Neuronal stem cell (in vitro differentiated cells): ENCODE results near the gene MYOT.
A peak's percentile ranks its signal among the peaks of the same experiment; 100 is the strongest.

Experiments used
- DNase-seq: peaks from one replicate; pipeline ENCODE4 v3.0.0-alpha.2; 2013; ENCODE audit warnings: low spot score
- H2AFZ ChIP-seq: one replicate; pipeline ENCODE4 v1.6.1; 2013; ENCODE audit warnings: mild to moderate bottlenecking, low read length, inconsistent platforms
- H2AK5ac ChIP-seq: 2 replicates; pipeline ENCODE4 v1.6.1; 2013; ENCODE audit warnings: low read depth, mild to moderate bottlenecking, inconsistent platforms, low read length, moderate library complexity, mixed read lengths
- H2BK120ac ChIP-seq: 2 replicates; pipeline ENCODE4 v1.6.1; 2013; ENCODE audit warnings: low read depth, mild to moderate bottlenecking, inconsistent platforms, low read length, moderate library complexity, mixed read lengths
- H2BK12ac ChIP-seq: one replicate; pipeline ENCODE4 v1.6.1; 2013; ENCODE audit warnings: low read length, inconsistent platforms
- H2BK15ac ChIP-seq: 2 replicates; pipeline ENCODE4 v1.6.1; 2013; ENCODE audit warnings: mild to moderate bottlenecking, low read length, inconsistent platforms, mixed read lengths
- H2BK5ac ChIP-seq: one replicate; pipeline ENCODE4 v1.6.1; 2013; ENCODE audit warnings: inconsistent platforms, mild to moderate bottlenecking, low read length, moderate library complexity
- H3K14ac ChIP-seq: one replicate; pipeline ENCODE4 v1.6.1; 2013; ENCODE audit warnings: low read length, inconsistent platforms
- H3K18ac ChIP-seq: 2 replicates; pipeline ENCODE4 v1.6.1; 2013; ENCODE audit warnings: low read length, inconsistent platforms
- H3K23ac ChIP-seq: 2 replicates; pipeline ENCODE4 v1.6.1; 2013; ENCODE audit warnings: low read depth, mild to moderate bottlenecking, mixed read lengths, low read length, inconsistent platforms; ENCODE audit not compliant: poor library complexity
- H3K27ac ChIP-seq: replicated peaks from 3 replicates; pipeline ENCODE4 v1.5.1; 2013; ENCODE audit warnings: low read length, inconsistent platforms
- H3K27me3 ChIP-seq, 3 experiments: 2 replicates each; pipeline ENCODE4 v1.6.1; 2013; ENCODE audit warnings: low read length in 3 of 3, mild to moderate bottlenecking in 2 of 3, inconsistent platforms in 1 of 3, low read depth in 1 of 3, mixed read lengths in 1 of 3, moderate library complexity in 1 of 3; ENCODE audit not compliant: control insufficient read depth in 3 of 3, insufficient read depth in 3 of 3
- H3K36me3 ChIP-seq, 2 donors: replicated peaks in 1 of 2; 2 replicates each; pipeline ENCODE4 v1.6.1; 2013; ENCODE audit warnings: low read length in 2 of 2; ENCODE audit not compliant: control insufficient read depth in 2 of 2, insufficient read depth in 2 of 2
- H3K4ac ChIP-seq: 2 replicates; pipeline ENCODE4 v1.6.1; 2013; ENCODE audit warnings: inconsistent platforms, mild to moderate bottlenecking, low read length, moderate library complexity
- H3K4me1 ChIP-seq, 2 donors: 1 replicate in 1 of 2; 2 replicates in 1 of 2; pipeline ENCODE4 v1.6.1; 2013; ENCODE audit warnings: low read length in 2 of 2, low read depth in 1 of 2; ENCODE audit not compliant: control insufficient read depth in 2 of 2, insufficient read depth in 1 of 2
- H3K4me2 ChIP-seq: one replicate; pipeline ENCODE4 v1.6.1; 2013; ENCODE audit warnings: mild to moderate bottlenecking, low read length, inconsistent platforms; ENCODE audit not compliant: insufficient read depth, poor library complexity, severe bottlenecking
- H3K4me3 ChIP-seq, 2 donors: 2 replicates each; pipeline ENCODE4 v1.5.1; 2013; ENCODE audit warnings: low read length in 2 of 2, mild to moderate bottlenecking in 2 of 2, inconsistent platforms in 1 of 2, moderate library complexity in 1 of 2
- H3K79me1 ChIP-seq: one replicate; pipeline ENCODE4 v1.6.1; 2013; ENCODE audit warnings: low read depth, mild to moderate bottlenecking, inconsistent platforms, low read length, moderate library complexity
- H3K9ac ChIP-seq: one replicate; pipeline ENCODE4 v1.6.1; 2013; ENCODE audit warnings: mild to moderate bottlenecking, low read depth, low read length, inconsistent platforms; ENCODE audit not compliant: poor library complexity
- H3K9me3 ChIP-seq, 2 donors: replicated peaks in 1 of 2; 2 replicates each; pipeline versions ENCODE3 to v1.6.1; 2013; ENCODE audit warnings: low read length in 2 of 2, mild to moderate bottlenecking in 2 of 2, inconsistent platforms in 1 of 2, low read depth in 1 of 2, mixed read lengths in 1 of 2, moderate library complexity in 1 of 2; ENCODE audit not compliant: control insufficient read depth in 2 of 2, insufficient read depth in 1 of 2
- H4K8ac ChIP-seq: one replicate; pipeline ENCODE4 v1.6.1; 2013; ENCODE audit warnings: low read depth, mild to moderate bottlenecking, inconsistent platforms, low read length, moderate library complexity
- H4K91ac ChIP-seq: one replicate; pipeline ENCODE4 v1.6.1; 2013; ENCODE audit warnings: low read length, low read depth, mild to moderate bottlenecking, inconsistent platforms; ENCODE audit not compliant: poor library complexity
- whole genome bisulfite sequencing, 2 donors: extraction: QIAGEN DNeasy Blood & Tissue Kit; methylation state at CpG; one replicate each; pipeline ENCODE4 v1.1.7; 2013; ENCODE audit warnings: missing lambda C conversion rate in 2 of 2, mixed read lengths in 1 of 2; ENCODE audit not compliant: insufficient read length in 2 of 2, insufficient replicate concordance in 1 of 2; ENCODE audit errors: extremely low coverage in 2 of 2; 5-methylcytosine and 5-hydroxymethylcytosine counted together

Gene MYOT

GRCh38 chr5:137866541-137867388 is 895 bp upstream of the MYOT start:
- no peak overlapping the region for H3K4me2 ChIP-seq
- no peak overlapping the region for H3K18ac ChIP-seq
- H3K4me1 ChIP-seq, result no peaks in the 10 kb centered on the region
- H3K79me1 ChIP-seq, result no peaks in the 10 kb centered on the region
- H3K4ac ChIP-seq, result no peak overlapping the region
- no peak overlapping the region for H4K8ac ChIP-seq
- H3K36me3 ChIP-seq, result no peaks in the 10 kb centered on the region
- no peak for DNase-seq
- no peak overlapping the region for H2BK120ac ChIP-seq
- no peak overlapping the region for H3K9ac ChIP-seq
- no peak overlapping the region for H2AK5ac ChIP-seq
- H2BK15ac ChIP-seq, result no peak overlapping the region
- H2BK12ac ChIP-seq, result no peak overlapping the region
- H3K27me3 ChIP-seq, result peaks cover 0 to 53% (median 0%) of the 10 kb centered on the region in 3 experiments
- H4K91ac ChIP-seq, result no peak overlapping the region
- H3K27ac ChIP-seq, result no peak overlapping the region
- H3K23ac ChIP-seq, result no peak overlapping the region
- no peak overlapping the region for H2BK5ac ChIP-seq
- H3K14ac ChIP-seq, result no peak overlapping the region
- H2AFZ ChIP-seq, result no peak overlapping the region
- H3K9me3 ChIP-seq, result no peaks in the 10 kb centered on the region
- no CpG with 5 or more reads among the region's 4 CpGs for WGBS, 2 donors
- no peak overlapping the region for H3K4me3 ChIP-seq

GRCh38 chr5:137870647-137871339 is 3.1 kb downstream of the MYOT start:
- no CpG with 5 or more reads among the region's 7 CpGs for WGBS, 2 donors
- Histone ChIP-seq H3K4ac (no peak overlapping the region), H3K9ac (no peak overlapping the region), H3K4me3 (no peak overlapping the region), H3K79me1 (no peaks in the 10 kb centered on the region), H3K4me1 (no peaks in the 10 kb centered on the region), H4K91ac (no peak overlapping the region), H3K23ac (peak overlapping the region; percentile 3), H2BK12ac (no peak overlapping the region), H3K27ac (no peak overlapping the region), H4K8ac (no peak overlapping the region), H2BK120ac (no peak overlapping the region), H3K18ac (no peak overlapping the region), H2AK5ac (no peak overlapping the region), H2BK15ac (no peak overlapping the region), H3K9me3 (no peaks in the 10 kb centered on the region), H3K14ac (no peak overlapping the region), H2BK5ac (no peak overlapping the region), H3K36me3 (no peaks in the 10 kb centered on the region), H2AFZ (no peak overlapping the region), H3K27me3 (peaks cover 0 to 64% (median 0%) of the 10 kb centered on the region in 3 experiments), H3K4me2 (no peak overlapping the region)
- DNase-seq, result no peak

DNA sequence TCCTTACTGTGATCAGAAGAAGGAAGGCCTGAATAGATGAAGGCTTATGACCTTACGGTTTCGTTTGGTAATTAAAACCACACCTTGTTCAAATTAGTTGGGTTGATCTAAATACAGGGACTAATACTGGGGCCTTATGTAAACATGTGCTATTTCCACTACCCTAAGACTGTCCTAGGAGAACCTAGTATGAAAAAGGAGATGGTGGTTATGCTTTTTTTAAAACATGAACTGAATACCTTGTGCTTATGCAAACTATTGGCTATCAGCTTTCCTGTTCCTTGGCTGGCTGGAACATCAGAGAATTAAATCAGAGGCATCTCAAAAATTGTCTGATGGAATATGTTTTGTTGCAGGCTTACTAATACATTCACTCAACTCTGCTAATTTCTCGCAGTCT is 3.9 kb downstream of the MYOT start:
- Histone ChIP-seq H4K91ac (no peak overlapping the region), H3K9me3 (no peaks in the 10 kb centered on the region), H4K8ac (no peak overlapping the region), H3K4me3 (no peak overlapping the region), H3K14ac (no peak overlapping the region), H3K4ac (no peak overlapping the region), H3K36me3 (no peaks in the 10 kb centered on the region), H3K79me1 (no peaks in the 10 kb centered on the region), H3K27me3 (peaks cover 0 to 62% (median 0%) of the 10 kb centered on the region in 3 experiments), H2BK5ac (no peak overlapping the region), H3K4me1 (no peaks in the 10 kb centered on the region), H2BK12ac (no peak overlapping the region), H3K18ac (no peak overlapping the region), H3K4me2 (no peak overlapping the region), H3K27ac (no peak overlapping the region), H2BK120ac (no peak overlapping the region), H2AK5ac (no peak overlapping the region), H3K23ac (no peak overlapping the region), H2BK15ac (no peak overlapping the region), H3K9ac (no peak overlapping the region), H2AFZ (no peak overlapping the region)
- WGBS, 2 donors, result no CpG with 5 or more reads among the region's 3 CpGs
- DNase-seq, result no peak

- H3K4me3 ChIP-seq, result no peak overlapping the region
- no peak overlapping the region for H2BK120ac ChIP-seq
- no peak overlapping the region for H3K14ac ChIP-seq
- no peak overlapping the region for H3K23ac ChIP-seq
- H3K9me3 ChIP-seq, result no peaks in the 10 kb centered on the region
- H3K9ac ChIP-seq, result no peak overlapping the region
- H3K18ac ChIP-seq, result no peak overlapping the region
- no CpG with 5 or more reads among the region's 3 CpGs for WGBS, 2 donors
- H3K4me2 ChIP-seq, result no peak overlapping the region
- no peaks in the 10 kb centered on the region for H3K4me1 ChIP-seq
- H4K8ac ChIP-seq, result no peak overlapping the region
- DNase-seq, result no peak
- H2BK5ac ChIP-seq, result no peak overlapping the region
- no peak overlapping the region for H2AK5ac ChIP-seq
- no peak overlapping the region for H3K27ac ChIP-seq
- peaks cover 0 to 56% (median 0%) of the 10 kb centered on the region in 3 experiments for H3K27me3 ChIP-seq
- no peaks in the 10 kb centered on the region for H3K36me3 ChIP-seq
- H4K91ac ChIP-seq, result no peak overlapping the region
- H3K79me1 ChIP-seq, result no peaks in the 10 kb centered on the region
- H2BK12ac ChIP-seq, result no peak overlapping the region
- no peak overlapping the region for H2BK15ac ChIP-seq
- H2AFZ ChIP-seq, result no peak overlapping the region
- H3K4ac ChIP-seq, result no peak overlapping the region
Observed at GRCh38 chr5:137872466-137872865, 4.8 kb downstream of the MYOT start.
